H1 (cell line): ENCODE results near the gene PLB1. TPM values are rescaled to one million over a fixed set of nuclear protein-coding genes. Genes with fewer than 3 reads are reported as not detected.

Source experiments
- CTCF ChIA-PET: fragments of 300-600 bp; sonication (Branson Sonifier 250); formaldehyde crosslinking; loops from one replicate; lab custom pipeline; 2021; ENCODE audit not compliant: partially characterized antibody; lab: Charles Lee
- POLR2A ChIA-PET: fragments of 300-600 bp; sonication (Branson Sonifier 250); formaldehyde crosslinking; loops from one replicate; lab custom pipeline; 2021; ENCODE audit warnings: inconsistent platforms; ENCODE audit not compliant: partially characterized antibody; lab: Charles Lee
- DNase-seq, 2 experiments: peaks; one replicate each; pipeline versions ENCODE4 v3.0.0 to v3.0.0-alpha.2; 2010 to 2022; ENCODE audit warnings: low spot score in 2 of 2, low read depth in 1 of 2, mixed read lengths in 1 of 2
- FAIRE-seq: peaks from 2 replicates; lab custom pipeline; 2011; peaks lifted over from hg19 to GRCh38; lab: Jason Lieb, UNC
- H2AFZ ChIP-seq: 2 replicates; pipeline ENCODE4 v1.8.1; 2012; ENCODE audit warnings: low read length, inconsistent platforms
- H2AK5ac ChIP-seq: 2 replicates; pipeline ENCODE4 v1.6.1; 2013; ENCODE audit warnings: low read depth, low read length
- H2BK120ac ChIP-seq: replicated peaks from 2 replicates; pipeline ENCODE3; 2013; ENCODE audit warnings: low read depth, low read length, inconsistent platforms
- H2BK12ac ChIP-seq: 2 replicates; pipeline ENCODE4 v1.6.1; 2013; ENCODE audit warnings: low read depth, low read length
- H2BK15ac ChIP-seq: 2 replicates; pipeline ENCODE4 v1.6.1; 2013; ENCODE audit warnings: low read length
- H2BK20ac ChIP-seq: 2 replicates; pipeline ENCODE4 v1.6.1; 2013; ENCODE audit warnings: low read length
- H2BK5ac ChIP-seq: 2 replicates; pipeline ENCODE4 v1.6.1; 2013; ENCODE audit warnings: low read depth, low read length
- H3K14ac ChIP-seq: 2 replicates; pipeline ENCODE4 v1.6.1; 2013; ENCODE audit warnings: inconsistent platforms; ENCODE audit not compliant: insufficient read length
- H3K18ac ChIP-seq: 2 replicates; pipeline ENCODE4 v1.6.1; 2013; ENCODE audit warnings: low read length; ENCODE audit errors: extremely low read depth
- H3K23ac ChIP-seq: 2 replicates; pipeline ENCODE4 v1.6.1; 2013; ENCODE audit warnings: inconsistent platforms; ENCODE audit not compliant: insufficient read length
- H3K23me2 ChIP-seq: 2 replicates; pipeline ENCODE4 v1.6.1; 2013; ENCODE audit warnings: low read depth, low read length
- H3K27ac ChIP-seq: 2 replicates; pipeline ENCODE4 v1.6.1; 2011; ENCODE audit warnings: low read depth, low read length, inconsistent platforms
- H3K27me3 ChIP-seq, 4 experiments: replicated peaks in 1 of 4; 1 replicate in 1 of 4; 2 replicates in 3 of 4; pipeline versions ENCODE4 v1.6.1 to v1.8.1; 2011 to 2013; ENCODE audit warnings: low read length in 3 of 4, mild to moderate bottlenecking in 3 of 4, inconsistent platforms in 2 of 4, mixed read lengths in 2 of 4, moderate library complexity in 1 of 4; ENCODE audit not compliant: control insufficient read depth in 3 of 4, insufficient read depth in 3 of 4; ENCODE audit errors: extremely low read depth in 1 of 4
- H3K36me3 ChIP-seq, 4 experiments: 2 replicates each; pipeline versions ENCODE4 v1.6.1 to v1.8.1; 2011 to 2013; ENCODE audit warnings: mild to moderate bottlenecking in 4 of 4, low read length in 3 of 4, moderate library complexity in 2 of 4, control low read depth in 1 of 4, inconsistent platforms in 1 of 4; ENCODE audit not compliant: insufficient read depth in 4 of 4, control insufficient read depth in 2 of 4
- H3K4ac ChIP-seq: replicated peaks from 2 replicates; pipeline ENCODE3; 2013; ENCODE audit warnings: low read length, low read depth, mixed read lengths, inconsistent platforms; ENCODE audit not compliant: insufficient read length
- H3K4me1 ChIP-seq, 4 experiments: replicated peaks in 1 of 4; 1 replicate in 1 of 4; 2 replicates in 3 of 4; pipeline versions ENCODE4 v1.6.1 to v1.8.1; 2011 to 2013; ENCODE audit warnings: low read length in 3 of 4, inconsistent platforms in 2 of 4, mixed read lengths in 1 of 4; ENCODE audit not compliant: insufficient read depth in 4 of 4, control insufficient read depth in 3 of 4
- H3K4me2 ChIP-seq, 2 experiments: 2 replicates each; pipeline versions ENCODE4 v1.6.1 to v1.8.1; 2011 to 2013; ENCODE audit warnings: low read depth in 2 of 2, low read length in 2 of 2, control low read depth in 1 of 2, inconsistent platforms in 1 of 2, mild to moderate bottlenecking in 1 of 2; ENCODE audit not compliant: insufficient read depth in 1 of 2
- H3K4me3 ChIP-seq, 4 experiments: fragments of 200-600, 300-600 bp in 1 of 4; sonication (generic), shearing (Covaris generic), sonication (Bioruptor Twin) in 1 of 4; 2 replicates each; pipeline versions ENCODE4 v1.5.1 to v1.8.1; 2011 to 2016; ENCODE audit warnings: low read length in 4 of 4, low read depth in 3 of 4, control low read depth in 2 of 4, inconsistent platforms in 2 of 4, mild to moderate bottlenecking in 2 of 4, mixed read lengths in 1 of 4, moderate library complexity in 1 of 4; ENCODE audit not compliant: insufficient read depth in 2 of 4; ENCODE audit errors: extremely low read depth in 1 of 4
- H3K56ac ChIP-seq: replicated peaks from 2 replicates; pipeline ENCODE3; 2013; ENCODE audit warnings: low read depth, mild to moderate bottlenecking, mixed read lengths, low read length, inconsistent platforms; ENCODE audit not compliant: insufficient read length
- H3K79me1 ChIP-seq: 2 replicates; pipeline ENCODE4 v1.6.1; 2013; ENCODE audit warnings: low read depth, low read length, control low read depth
- H3K79me2 ChIP-seq, 2 experiments: 2 replicates each; pipeline versions ENCODE4 v1.6.1 to v1.8.1; 2012 to 2013; ENCODE audit warnings: low read length in 2 of 2, mild to moderate bottlenecking in 2 of 2, inconsistent platforms in 1 of 2; ENCODE audit not compliant: insufficient read depth in 2 of 2, control insufficient read depth in 1 of 2
- H3K9ac ChIP-seq, 4 experiments: replicated peaks in 1 of 4; 1 replicate in 1 of 4; 2 replicates in 3 of 4; pipeline versions ENCODE4 v1.6.1 to v1.8.1; 2011 to 2013; ENCODE audit warnings: low read depth in 3 of 4, low read length in 3 of 4, control low read depth in 2 of 4, mild to moderate bottlenecking in 2 of 4, moderate library complexity in 2 of 4, inconsistent platforms in 1 of 4; ENCODE audit errors: extremely low read depth in 1 of 4
- H3K9me3 ChIP-seq, 2 experiments: 2 replicates each; pipeline versions ENCODE4 v1.6.1 to v1.8.1; 2012 to 2013; ENCODE audit warnings: mild to moderate bottlenecking in 2 of 2, moderate library complexity in 2 of 2, control low read depth in 1 of 2, inconsistent platforms in 1 of 2, low read depth in 1 of 2, low read length in 1 of 2, mixed read lengths in 1 of 2; ENCODE audit not compliant: insufficient read depth in 2 of 2
- H4K20me1 ChIP-seq, 2 experiments: replicated peaks in 1 of 2; 2 replicates each; pipeline versions ENCODE3 to v1.8.1; 2011 to 2013; ENCODE audit warnings: inconsistent platforms in 2 of 2, low read length in 2 of 2, mild to moderate bottlenecking in 1 of 2; ENCODE audit not compliant: insufficient read depth in 2 of 2, control insufficient read depth in 1 of 2
- H4K5ac ChIP-seq: 2 replicates; pipeline ENCODE4 v1.6.1; 2013; ENCODE audit warnings: low read length, low read depth, mixed read lengths, inconsistent platforms; ENCODE audit not compliant: insufficient read length
- H4K8ac ChIP-seq: 2 replicates; pipeline ENCODE4 v1.8.0; 2013; ENCODE audit warnings: mild to moderate bottlenecking, moderate library complexity, low read length, inconsistent platforms; ENCODE audit not compliant: insufficient read depth; ENCODE audit errors: extremely low read depth
- H4K91ac ChIP-seq: replicated peaks from 2 replicates; pipeline ENCODE3; 2013; ENCODE audit warnings: low read length, mixed read lengths, inconsistent platforms; ENCODE audit not compliant: insufficient read length
- BCL11A ChIP-seq, 2 experiments: IDR thresholded peaks; one replicate each; pipeline ENCODE4 v1.6.1; 2011; ENCODE audit warnings: low read depth in 2 of 2, low read length in 2 of 2, mild to moderate bottlenecking in 2 of 2
- BRCA1 ChIP-seq: IDR thresholded peaks from 2 replicates; pipeline ENCODE4 v1.6.1; 2012; ENCODE audit warnings: low read depth, low read length, improper control_type of control experiment
- CHD2 ChIP-seq: IDR thresholded peaks from 2 replicates; pipeline ENCODE4 v1.6.1; 2012; ENCODE audit warnings: low read length, improper control_type of control experiment
- CTBP2 ChIP-seq: IDR thresholded peaks from 2 replicates; pipeline ENCODE4 v1.7.0; 2011; ENCODE audit warnings: borderline replicate concordance, mild to moderate bottlenecking, moderate library complexity, mixed read lengths, low read length; ENCODE audit not compliant: insufficient read depth, insufficient read length
- EP300 ChIP-seq, 2 experiments: IDR thresholded peaks; 1 replicate in 1 of 2; 2 replicates in 1 of 2; pipeline ENCODE4 v1.6.1; 2011 to 2012; ENCODE audit warnings: low read depth in 2 of 2, low read length in 2 of 2, mild to moderate bottlenecking in 2 of 2, borderline replicate concordance in 1 of 2, inconsistent platforms in 1 of 2, moderate library complexity in 1 of 2
- HDAC6 ChIP-seq: IDR thresholded peaks from one replicate; pipeline ENCODE4 v1.7.1; 2012; ENCODE audit warnings: low read depth, mild to moderate bottlenecking, inconsistent platforms, low read length, moderate library complexity
- JUN ChIP-seq: IDR thresholded peaks from 2 replicates; pipeline ENCODE4 v1.6.1; 2011; ENCODE audit warnings: low read depth, mild to moderate bottlenecking, improper control_type of control experiment, low read length
- JUND ChIP-seq: IDR thresholded peaks from 2 replicates; pipeline ENCODE4 v1.6.1; 2011; ENCODE audit warnings: mild to moderate bottlenecking, improper control_type of control experiment, low read length
- POLR2AphosphoS5 ChIP-seq: IDR thresholded peaks from 2 replicates; pipeline ENCODE4 v1.6.1; 2011; ENCODE audit warnings: low read depth, low read length
- RNF2 ChIP-seq: fragments of 200-900, 300-1000 bp; sonication (generic); IDR thresholded peaks from 2 replicates; pipeline ENCODE4 v1.7.1; 2016; ENCODE audit warnings: borderline replicate concordance, low read depth, mild to moderate bottlenecking, antibody characterized with exemption, low read length; ENCODE audit not compliant: poor library complexity, severe bottlenecking; ENCODE audit errors: missing control alignments
- SP4 ChIP-seq: IDR thresholded peaks from 2 replicates; pipeline ENCODE4 v1.6.1; 2012; ENCODE audit warnings: low read length, inconsistent platforms
- SUZ12 ChIP-seq: fragments of 200-600 bp; sonication (generic); IDR thresholded peaks from 2 replicates; pipeline ENCODE4 v1.6.1; 2012; ENCODE audit warnings: mild to moderate bottlenecking, inconsistent platforms, low read length, moderate library complexity, mixed read lengths
- TAF1 ChIP-seq: IDR thresholded peaks from 2 replicates; pipeline ENCODE4 v1.6.1; 2011; ENCODE audit warnings: mild to moderate bottlenecking, low read depth, low read length
- WGBS, 2 experiments: shearing (Covaris generic) in 1 of 2; methylation state at CpG; one replicate each; pipeline versions ENCODE4 v1.1.6 to v1.1.7; 2013 to 2015; ENCODE audit warnings: low lambda C conversion rate in 2 of 2, mixed read lengths in 2 of 2, inconsistent platforms in 1 of 2, low coverage in 1 of 2, missing lambda C conversion rate in 1 of 2; ENCODE audit not compliant: insufficient replicate concordance in 2 of 2, insufficient coverage in 1 of 2, insufficient read length in 1 of 2; ENCODE audit errors: extremely low coverage in 1 of 2, missing lambda C conversion rate in 1 of 2; 5-methylcytosine and 5-hydroxymethylcytosine counted together
- polyA plus RNA-seq, 7 experiments: library from polyadenylated mRNA; depleted of rRNA in 3 of 7; stranded (reverse) in 5 of 7; unstranded in 2 of 7; fragments of >200 nt in 5 of 7; fragments of 200-250 nt in 2 of 7; gene quantifications; 1 replicate in 5 of 7; 2 replicates in 1 of 7; 4 replicates in 1 of 7; pipeline versions ENCODE4 v1.2.1 to v1.2.3, GENCODE V29; 2011 to 2013; ENCODE audit warnings: missing spikeins in 2 of 7, mixed read lengths in 2 of 7
- total RNA-seq: library from RNA; stranded (reverse); fragmentation: NEBNext Ultra II Directional; extraction: Animal tissue kit (Norgen Biotek cat#: 25700); gene quantifications from 2 replicates; pipeline ENCODE4 v1.2.1, GENCODE V29; 2021

PLB1 gene
- total and polyA plus RNA-seq, 2 of the 8 experiments (the other 6 are each of a cell fraction or from before 2014, with no cell fraction given), result 0.20 to 0.36 TPM

- Histone ChIP-seq H2AK5ac (0 out of 2 replicates have a peak overlapping the region, but pooled peaks have one; percentile 13), H3K9me3 (no peaks in the 10 kb centered on the region), H3K79me2 (no peaks in the 10 kb centered on the region), H2BK5ac (no peak overlapping the region), H3K56ac (no peak overlapping the region), H2BK12ac (0 out of 2 replicates have a peak overlapping the region, but pooled peaks have one; percentile 27), H3K23ac (no peak overlapping the region), H4K91ac (no peak overlapping the region), H2BK15ac (peak overlapping the region; percentile 72; the same call in 1 of the 2 replicates), H2BK120ac (no peak overlapping the region), H2AFZ (no peak overlapping the region), H3K4ac (no peak overlapping the region), H3K27ac (no peak overlapping the region; the same call in 1 of the 2 replicates), H3K4me1 (peaks cover 2 to 10% (median 7%) of the 10 kb centered on the region in 4 experiments; a peak in 5 of 7 replicates), H2BK20ac (no peak overlapping the region), H3K14ac (no peak overlapping the region), H3K27me3 (no peaks in the 10 kb centered on the region), H4K8ac (no peak overlapping the region), H3K4me3 (no peak overlapping the region), H4K5ac (no peak overlapping the region), H3K18ac (no peak overlapping the region), H3K23me2 (no peaks in the 10 kb centered on the region), H3K9ac (no peak overlapping the region), H3K36me3 (no peaks in the 10 kb centered on the region), H3K4me2 (no peak overlapping the region), H4K20me1 (no peaks in the 10 kb centered on the region), H3K79me1 (no peaks in the 10 kb centered on the region)
- no peak for FAIRE-seq
- POLR2A ChIA-PET, result no interaction called here
- DNase-seq, result no peak
- 91% methylated on average over 5 of the region's 5 CpGs; no CpG with 5 or more reads in 1 of the 2 experiments for WGBS, 2 experiments
- CTCF ChIA-PET, result no interaction called here
- TF ChIP-seq RNF2, result no peak
- no peak for TF ChIP-seq SUZ12
- TF ChIP-seq SP4, result no peak
- TF ChIP-seq JUN, result no peak
- no peak for TF ChIP-seq BCL11A (IDR thresholded peaks at IDR 0.05; ENCODE audit: low read depth in 2 of 2, low read length in 2 of 2)
- TF ChIP-seq TAF1, result no peak
- no peak for TF ChIP-seq EP300 (IDR thresholded peaks at IDR 0.05; ENCODE audit: borderline replicate concordance in 1 of 2, low read depth in 2 of 2, low read length in 2 of 2)
- TF ChIP-seq CHD2, result no peak
- no peak for TF ChIP-seq POLR2AphosphoS5
- no peak for TF ChIP-seq HDAC6
- TF ChIP-seq CTBP2, result no peak
- TF ChIP-seq JUND, result no peak
- no peak for TF ChIP-seq BRCA1
Measured at GRCh38 chr2:28627722-28628480, 132.0 kb downstream of the PLB1 start.
